SH-SY5Y (cell line): Measurements from ENCODE around the gene P3H1.

Experiments
- GATA2 ChIP-seq: IDR thresholded peaks from 2 replicates; pipeline ENCODE4 v1.6.1; 2011; ENCODE audit warnings: mild to moderate bottlenecking, low read depth, low read length
- GATA3 ChIP-seq: IDR thresholded peaks from 2 replicates; pipeline ENCODE4 v1.6.1; 2011; ENCODE audit warnings: low read depth, mild to moderate bottlenecking, low read length, moderate library complexity

DNA sequence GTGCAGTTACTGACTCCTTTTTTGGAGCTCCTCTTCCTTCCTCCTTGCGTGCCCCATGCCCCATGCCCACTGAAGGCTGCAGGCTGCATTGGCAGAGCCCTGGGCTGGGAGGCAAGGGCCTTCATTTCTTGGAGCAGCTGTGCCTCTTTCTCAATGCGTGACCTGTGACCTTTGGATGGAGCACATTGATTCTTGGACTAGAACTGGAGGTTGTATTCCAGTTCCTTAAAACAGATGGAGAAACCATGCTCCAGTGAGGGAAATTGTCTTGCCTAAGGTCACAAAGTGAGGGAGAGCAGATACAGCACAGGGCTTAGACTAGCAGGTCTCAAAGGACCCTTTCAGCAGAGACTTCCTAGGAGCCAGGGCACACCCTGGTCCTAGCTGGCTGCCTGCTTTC is 27.0 kb upstream of the P3H1 start:
- TF ChIP-seq GATA2 = no peak
- no peak for TF ChIP-seq GATA3
